NK-92 (cell line): ENCODE results near the gene CHTF8.
"Not testable (repeated sequence)": the region's sequence is repeated elsewhere in the genome, so short reads cannot be mapped to it uniquely, and the experiment has no call there.

Source experiments
- DNase-seq: peaks from one replicate; lab custom pipeline; 2025; ENCODE audit not compliant: unreplicated experiment; lab: John Stamatoyannopoulos, UW

CHTF8 gene, protein sequence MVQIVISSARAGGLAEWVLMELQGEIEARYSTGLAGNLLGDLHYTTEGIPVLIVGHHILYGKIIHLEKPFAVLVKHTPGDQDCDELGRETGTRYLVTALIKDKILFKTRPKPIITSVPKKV

DNA sequence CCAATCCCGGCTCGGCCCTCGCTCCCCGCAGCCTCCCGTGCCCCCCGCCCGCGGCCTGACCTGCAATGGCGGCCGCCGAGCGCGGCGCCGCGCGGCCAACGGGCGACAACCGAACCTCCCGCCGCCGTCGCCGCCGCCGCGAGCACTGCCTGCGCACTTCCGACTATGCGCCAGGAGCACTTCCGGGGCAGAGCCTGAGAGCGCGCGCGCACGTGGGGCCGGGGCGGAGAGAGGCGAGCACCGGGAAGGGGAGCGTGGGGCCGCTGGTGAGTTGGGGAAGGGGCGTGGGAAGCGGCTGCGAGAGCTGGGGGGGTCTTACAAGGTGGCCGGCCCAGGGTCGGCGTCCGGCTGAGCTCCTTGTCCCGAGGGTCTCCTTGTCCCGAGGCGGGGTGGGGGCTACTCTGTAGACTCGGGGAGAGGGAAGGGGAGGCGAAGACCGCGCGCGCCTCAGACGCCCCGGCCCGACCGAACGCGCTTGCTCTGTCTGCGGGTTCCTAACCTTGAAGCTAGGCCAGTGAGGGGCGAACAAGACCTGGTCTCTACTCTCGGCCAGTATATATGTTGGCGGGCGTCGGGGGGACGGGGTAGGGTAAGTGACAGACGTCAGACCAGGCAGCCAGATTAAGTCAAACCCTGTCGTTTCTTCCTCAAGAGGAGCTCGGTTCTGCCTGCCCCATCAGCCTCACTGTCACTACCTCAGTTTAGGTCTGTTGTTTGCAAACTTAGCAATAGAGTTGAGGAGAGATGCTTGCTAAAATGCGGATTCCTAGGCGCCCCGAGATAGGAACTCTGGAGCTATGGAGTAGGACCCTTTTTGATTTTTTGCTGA is at the start of gene CHTF8, which contains the start of gene UTP4:
Gene CHTF8, minus strand, starts transcription at position 165 of the 829 bp plus-strand sequence. CDS start 11,130 bp downstream, outside the sequence.
Gene UTP4, plus strand, starts transcription at position 226 of the 829 bp plus-strand sequence. CDS start 811 bp downstream, outside the sequence.
- DNase-seq = no peak

DNA sequence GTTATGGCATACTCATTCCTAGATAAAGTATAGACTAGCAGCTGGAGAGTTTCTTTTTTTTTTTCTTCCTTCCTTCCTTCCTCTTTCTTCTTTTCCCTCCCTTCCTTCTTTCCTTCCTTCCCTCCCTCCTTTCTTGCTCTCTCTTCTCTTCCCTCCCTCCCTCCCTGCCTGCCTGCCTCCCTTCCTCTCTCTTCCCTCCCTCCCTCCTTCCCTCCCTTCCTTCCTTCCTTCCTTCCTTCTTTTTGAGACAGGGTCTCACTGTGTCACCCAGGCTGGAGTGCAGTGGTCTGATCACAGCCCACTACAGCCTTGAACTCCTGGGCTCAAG is 47.6 kb upstream of the CHTF8 start:
- DNase-seq = no peak

DNA sequence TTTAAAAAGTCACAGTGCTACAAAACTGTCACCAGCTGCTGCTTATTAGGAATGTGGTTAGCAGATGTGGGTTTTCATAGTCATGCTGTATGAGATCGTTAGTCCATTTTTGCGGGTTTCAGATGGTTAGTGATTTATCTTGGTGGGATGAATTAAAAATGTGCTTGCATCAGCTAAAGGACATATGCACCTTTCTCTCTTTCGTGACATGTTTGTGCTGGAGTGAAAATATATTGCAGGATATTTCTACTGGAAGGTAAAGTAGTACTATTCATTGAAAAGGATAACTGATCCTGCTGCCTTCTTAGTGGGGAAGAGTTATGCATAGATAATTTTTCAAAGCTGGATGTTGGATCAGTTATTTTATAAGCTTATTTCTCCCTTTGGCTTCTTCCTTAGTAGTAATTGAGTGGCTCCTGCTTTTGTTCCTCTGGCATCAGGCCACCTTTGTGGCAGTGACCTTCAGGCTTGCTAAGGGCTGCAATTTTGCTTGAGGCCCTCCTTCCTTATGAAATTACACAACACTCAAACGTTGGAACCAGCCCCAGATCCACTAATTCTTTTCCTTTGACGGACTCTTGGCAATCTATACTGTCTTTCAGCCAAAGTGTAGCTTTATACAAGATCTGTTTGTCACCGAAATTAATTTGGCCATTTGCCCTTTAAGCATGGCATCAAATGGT is 47.1 kb upstream of the CHTF8 start:
- no peak for DNase-seq

DNA sequence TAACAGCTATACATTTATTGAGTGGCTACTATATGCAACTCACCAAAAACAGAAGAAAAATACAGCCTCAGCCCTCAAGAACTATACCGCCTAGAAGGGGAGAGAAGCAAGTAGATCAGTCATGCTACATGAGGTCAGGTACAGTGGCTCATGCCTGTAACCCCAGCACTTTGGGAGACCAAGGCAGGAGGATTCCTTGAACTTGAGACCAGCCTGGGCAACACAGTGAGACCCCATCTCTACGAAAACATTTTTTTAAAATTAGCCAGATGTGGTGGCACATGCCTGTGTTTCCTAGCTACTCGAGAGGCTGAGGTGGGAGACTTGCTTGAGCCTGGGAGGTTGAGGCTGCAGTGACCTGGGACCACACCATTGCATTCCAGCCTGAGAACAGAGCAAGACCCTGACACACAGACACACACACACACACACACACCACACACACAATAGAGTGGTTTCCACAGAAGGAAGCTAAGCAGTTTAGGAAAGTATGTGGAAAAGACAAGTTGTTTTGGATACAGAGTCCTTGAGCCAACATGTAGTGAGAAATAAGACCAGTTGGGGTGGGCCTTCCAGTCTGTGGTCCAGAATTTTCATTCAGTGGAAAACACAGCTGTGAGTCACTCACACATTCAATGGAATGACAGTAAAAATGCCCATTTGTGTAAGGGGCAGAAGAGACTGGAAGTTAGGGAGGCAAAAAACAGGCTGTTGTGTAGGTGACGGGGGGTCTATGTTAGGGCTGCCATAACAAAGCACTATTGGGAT is 43.8 kb upstream of the CHTF8 start:
- DNase-seq = no peak

DNA sequence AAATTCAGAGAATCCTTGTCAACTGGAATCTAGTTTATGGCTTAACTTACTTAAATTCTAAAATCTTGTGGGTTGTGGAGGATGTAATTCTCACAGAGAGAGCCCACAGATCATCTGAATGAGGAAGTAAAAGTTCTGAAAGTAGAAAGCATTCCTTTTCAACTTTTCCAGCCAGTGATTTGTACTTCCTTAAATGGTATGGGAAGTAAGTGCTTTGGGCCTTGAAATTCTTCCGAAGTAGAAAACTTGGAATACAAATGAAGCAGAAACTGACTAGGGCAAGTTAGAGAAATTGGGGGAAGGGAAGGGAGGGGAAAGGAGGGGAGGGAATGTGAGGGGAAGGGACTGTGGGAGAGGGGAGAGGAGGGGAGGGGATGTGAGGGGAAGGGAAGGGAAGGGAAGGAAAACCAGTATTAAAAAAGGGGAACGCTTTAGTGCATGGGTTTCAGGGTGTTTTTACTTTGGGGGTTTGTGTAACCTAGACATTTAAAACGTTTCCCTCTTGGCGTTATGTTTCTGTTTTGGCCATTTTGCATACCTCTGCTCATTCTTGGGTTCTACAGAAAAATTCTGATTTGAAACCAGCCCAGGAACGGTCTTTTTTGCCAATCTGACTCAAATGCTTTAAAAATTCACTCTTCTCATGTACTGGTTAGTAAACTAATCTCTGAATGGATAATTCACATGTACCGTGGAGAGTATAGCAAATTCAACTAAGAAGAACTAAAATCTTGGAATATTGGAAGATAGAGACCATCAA is 39.1 kb upstream of the CHTF8 start:
- DNase-seq = no peak

DNA sequence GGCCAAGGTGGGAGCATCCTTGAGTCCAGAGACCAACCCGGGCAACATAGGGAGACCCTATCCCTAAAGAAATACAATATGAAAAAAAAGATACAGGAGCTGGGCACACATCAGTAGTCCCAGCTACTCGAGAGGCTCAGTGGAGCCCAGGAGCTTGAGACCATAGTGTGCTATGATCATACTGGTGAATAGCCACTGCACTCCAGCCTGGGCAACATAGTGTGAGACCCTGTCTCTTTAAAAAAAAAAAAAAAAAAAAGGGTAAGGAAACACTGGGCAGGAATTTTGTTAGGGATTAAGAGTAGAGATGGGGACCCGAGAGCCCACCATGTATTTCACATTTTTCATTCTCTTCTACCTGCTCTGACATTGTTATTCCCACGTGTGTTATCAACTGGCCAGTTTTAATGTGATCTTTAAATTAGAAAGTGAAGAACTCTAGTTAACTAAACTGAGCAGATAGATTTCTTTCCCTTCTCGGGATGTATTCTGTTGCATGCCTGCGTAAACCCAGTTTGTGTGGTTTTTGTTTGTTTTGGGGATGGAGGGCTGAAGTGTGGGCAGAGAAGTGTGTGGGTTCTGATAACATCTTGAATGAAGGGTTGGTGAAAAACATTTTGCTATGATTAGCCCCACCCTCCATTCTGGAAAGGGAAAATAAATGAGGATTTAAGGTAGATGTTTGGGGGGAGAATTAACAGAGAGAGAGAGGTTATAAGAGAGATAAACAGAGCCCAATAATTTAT is 37.4 kb upstream of the CHTF8 start:
- DNase-seq = no peak

DNA sequence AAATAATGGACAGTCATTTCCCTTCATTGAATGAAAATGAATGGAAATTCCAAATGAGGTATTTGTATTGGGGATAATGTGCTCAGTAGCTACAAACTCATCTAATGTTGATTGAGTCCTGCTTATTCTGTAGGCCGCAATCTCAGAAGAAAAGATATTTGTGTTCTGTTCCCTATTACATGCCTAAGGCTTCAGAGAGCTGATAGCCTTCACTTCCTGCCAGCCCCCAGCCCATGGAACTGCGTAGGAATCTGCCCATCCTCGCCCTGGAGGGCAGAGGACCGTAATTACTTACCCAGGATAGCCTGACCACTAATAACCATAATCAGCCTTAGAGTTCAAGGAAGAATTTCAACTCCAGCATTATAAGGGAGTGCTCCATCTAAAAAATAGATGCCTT is 36.7 kb upstream of the CHTF8 start:
- DNase-seq = no peak

DNA sequence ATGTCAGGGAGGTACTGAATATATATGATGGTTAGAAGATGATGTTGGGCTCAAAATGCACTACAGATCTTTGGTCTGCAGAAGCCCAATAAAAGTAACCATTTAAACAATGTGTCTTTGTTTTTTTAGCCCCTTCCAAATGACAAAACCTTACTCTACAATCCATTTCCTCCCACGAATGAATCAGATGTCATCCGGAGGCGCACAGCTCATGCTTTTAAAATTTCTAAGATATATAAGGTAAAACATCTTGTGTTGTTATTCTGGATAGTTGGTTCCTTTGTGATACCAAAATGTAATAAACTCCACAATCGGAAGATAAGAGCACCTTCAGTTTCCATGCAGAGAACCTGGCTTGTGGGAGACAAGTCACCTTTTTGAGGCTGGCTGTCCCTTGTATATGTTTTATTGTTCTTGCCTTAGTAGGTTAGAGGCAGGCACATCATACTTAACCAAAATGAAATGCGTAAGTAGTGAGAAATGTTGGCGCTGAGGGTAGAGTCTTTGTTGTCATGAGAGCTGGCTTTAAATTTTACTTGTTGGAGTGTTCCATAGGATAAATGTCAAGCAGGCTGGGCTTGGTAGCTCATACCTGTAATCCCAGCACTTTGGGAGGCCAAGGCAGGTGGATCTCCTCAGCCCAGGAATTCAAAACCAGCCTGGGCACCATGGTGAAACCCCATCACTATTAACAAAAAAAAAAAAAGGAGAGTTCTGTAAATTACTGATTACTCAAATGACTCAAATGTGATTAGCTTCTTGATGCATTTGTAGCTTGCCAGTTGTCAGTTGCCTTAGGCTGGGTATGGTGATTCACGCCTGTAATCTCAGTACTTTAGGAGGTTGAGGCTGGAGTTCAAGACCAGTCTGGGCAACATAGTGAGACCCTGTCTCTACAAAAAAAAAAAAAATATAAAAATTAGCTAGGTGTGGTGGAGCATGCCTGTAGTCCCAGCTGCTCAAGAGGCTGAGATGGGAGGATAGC is 34.9 kb upstream of the CHTF8 start:
- no peak for DNase-seq

DNA sequence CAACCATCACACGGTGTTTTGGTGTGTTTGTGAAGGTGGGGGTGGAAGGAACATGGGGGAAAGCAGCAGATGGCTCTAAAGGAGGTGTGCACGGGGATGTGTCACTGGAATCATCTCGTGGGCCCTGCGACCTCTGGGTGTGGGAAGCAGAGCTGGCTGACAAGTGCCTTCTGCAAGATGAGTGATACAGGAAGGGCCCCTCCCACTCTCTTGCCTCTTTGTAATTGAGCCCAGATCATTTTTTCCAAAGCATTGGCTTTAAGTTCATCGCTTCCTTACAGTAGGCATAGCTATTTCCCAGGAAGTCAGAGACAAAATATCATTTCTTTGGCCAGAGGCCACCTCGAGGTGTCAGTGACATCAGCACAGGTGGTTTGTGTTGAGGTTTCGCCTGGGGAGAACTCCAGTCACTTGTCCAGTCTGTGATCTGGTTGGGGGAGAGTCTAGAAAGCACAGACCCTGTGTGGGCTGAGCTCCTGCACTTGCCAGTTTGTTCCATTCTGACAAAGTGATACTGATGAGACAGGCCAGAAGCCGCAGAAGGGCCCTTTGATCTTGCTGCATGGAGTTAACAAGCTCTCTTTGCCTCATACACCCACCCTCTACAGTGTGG is 33.9 kb upstream of the CHTF8 start:
- no peak for DNase-seq

DNA sequence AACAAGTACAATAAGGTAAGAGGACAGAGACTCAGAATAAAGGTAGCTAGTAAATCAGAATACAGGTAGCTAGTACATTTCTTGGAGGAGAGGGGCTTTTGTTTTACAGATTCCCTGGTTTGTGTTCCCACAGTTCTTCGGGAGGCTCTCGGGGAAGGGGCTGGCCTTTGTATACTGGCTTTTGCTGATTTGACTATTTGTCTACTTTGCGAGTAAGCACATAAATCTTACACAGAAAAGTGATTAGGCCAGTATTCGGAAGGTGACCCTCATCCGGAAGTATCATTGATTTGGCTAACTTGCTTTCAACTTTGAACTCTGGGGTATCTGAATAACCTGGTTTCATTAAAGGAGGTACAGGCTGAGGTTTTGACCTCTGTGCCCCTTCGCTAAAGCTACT is 33.2 kb upstream of the CHTF8 start:
- no peak for DNase-seq

DNA sequence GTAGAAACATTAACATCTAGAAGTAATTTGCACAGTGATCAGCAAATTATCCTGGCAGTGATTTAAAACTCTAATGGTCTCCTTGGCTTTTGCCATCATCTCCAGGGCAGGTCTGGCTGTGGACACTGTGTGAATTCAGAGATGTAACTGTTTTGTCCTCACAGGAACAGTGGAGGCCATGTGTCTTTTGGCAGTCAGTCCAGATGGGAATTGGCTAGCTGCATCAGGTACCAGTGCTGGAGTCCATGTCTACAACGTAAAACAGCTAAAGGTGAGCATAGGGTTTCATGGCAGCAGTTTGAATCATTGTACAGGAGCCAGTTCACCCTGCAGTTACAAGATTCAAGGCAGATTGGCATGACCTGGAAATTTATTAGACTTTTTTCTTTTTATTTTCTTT is 27.8 kb upstream of the CHTF8 start:
- DNase-seq = no peak

DNA sequence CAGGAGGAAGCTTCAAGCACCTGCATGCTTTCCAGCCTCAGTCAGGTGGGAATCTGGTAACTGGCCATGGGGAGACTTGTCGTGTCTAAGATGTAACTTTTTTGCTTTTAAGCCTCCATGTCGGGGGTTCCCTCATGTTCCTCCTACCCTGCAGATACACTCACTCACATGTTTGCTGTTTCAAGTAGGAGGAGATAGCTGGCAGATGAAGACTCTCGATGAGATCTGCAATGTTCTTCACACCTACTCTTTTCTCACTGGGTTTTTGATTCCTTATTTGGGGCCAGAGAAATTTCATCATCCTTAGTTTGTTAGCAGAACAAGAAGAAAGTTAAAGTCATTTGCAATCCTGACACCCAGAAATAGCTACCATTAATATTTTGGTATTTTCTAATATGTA is 24.8 kb upstream of the CHTF8 start:
- DNase-seq = no peak

DNA sequence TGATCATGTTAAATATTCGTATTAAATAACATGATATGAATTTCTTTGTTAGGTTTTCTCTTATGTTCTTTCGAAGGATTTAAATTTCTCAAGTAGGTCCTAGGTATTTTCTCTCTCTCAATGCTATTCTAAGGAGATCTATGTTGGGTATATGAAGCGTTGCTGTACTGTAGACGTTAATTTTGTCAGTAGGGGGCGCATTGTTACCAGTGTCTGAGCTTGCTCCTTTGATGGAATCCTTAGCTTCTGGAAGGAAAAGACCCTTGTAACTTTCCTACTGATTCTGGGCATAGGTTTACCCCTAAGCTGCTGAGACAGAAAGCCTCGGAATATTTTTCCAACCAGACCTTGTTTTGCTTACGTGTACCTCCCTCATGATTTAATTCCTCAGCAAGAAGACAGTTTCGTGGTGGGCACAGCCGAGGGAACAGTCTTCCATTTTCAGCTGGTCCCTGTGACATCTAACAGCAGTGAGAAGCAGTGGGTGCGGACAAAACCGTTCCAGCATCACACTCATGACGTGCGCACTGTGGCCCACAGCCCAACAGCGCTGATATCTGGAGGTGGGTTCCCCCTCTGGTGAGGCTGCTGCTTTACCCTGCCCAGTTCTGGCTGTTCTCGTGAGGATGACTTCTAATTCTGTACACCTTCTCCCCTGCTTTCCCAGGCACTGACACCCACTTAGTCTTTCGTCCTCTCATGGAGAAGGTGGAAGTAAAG is 17.9 kb upstream of the CHTF8 start:
- DNase-seq = no peak

DNA sequence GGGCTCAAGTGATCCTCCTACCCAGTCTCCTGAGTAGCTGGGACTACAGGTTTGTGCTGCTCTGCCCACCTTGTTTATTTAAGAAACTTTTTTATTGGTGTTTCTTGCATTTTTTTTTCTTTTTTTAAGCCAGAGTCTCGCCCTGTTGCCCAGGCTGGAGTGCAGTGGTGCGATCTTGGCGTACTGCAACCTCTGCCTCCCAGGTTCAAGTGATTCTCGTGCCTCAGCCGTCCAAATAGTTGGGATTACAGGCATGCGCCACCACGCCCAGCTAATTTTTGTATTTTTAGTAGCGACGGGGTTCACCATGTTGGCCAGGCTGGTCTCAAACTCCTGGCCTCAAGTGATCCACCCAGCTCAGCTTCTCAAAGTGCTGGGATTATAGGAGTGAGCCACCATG is 17.2 kb upstream of the CHTF8 start:
- not testable (repeated sequence) for DNase-seq

DNA sequence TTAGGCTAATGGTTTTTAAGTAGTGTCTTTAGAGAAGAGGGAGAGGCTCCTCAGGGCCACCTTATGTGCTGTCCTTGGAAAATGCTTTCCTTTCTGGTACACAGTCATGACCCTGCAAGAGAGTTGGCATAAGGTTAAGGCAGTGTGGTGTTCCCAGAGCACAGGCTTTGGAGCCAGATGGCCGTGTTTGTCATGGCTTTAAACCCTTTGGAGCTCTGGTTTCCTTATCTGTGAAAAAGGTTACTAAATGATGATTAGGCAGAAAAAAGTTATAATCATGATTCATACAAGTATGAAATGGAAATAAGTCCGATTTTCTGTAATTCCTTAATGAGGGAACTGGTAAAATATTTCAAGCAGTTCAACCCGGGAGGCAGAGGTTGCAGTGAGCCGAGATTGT is 13.3 kb upstream of the CHTF8 start:
- no peak for DNase-seq

DNA sequence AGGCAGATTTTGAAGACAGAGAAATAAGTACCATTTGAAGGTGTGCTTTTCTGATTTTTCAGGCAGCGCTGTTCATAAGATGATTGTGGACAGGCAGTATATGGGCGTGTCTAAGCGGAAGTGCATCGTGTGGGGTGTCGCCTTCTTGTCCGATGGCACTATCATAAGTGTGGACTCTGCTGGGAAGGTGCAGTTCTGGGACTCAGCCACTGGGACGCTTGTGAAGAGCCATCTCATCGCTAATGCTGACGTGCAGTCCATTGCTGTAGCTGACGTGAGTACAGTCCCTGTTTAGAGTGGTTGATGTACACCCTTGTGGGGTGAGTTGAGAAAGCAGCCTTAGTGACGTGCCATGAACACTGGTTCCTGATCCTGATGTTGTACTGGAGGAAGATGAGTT is 10.7 kb upstream of the CHTF8 start:
- no peak for DNase-seq

DNA sequence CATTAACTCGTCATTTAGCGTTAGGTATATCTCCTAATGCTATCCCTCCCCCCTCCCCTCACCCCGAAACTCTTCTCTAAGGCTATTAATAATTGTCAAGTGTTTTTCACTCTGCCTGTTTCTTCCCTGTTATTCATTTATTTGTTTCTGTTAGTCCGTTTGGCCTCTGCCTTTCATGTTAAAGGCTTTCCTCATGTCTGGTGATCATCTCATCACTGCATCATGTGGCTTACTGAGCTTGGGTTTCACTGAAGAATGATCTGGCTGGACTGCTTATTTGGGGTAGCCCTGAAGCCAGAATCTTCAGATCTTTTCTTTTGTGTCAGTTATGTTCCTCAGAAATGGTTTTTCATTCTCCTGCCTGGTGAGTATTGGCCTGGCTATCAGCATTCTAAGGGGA is 9.5 kb upstream of the CHTF8 start:
- DNase-seq = no peak

DNA sequence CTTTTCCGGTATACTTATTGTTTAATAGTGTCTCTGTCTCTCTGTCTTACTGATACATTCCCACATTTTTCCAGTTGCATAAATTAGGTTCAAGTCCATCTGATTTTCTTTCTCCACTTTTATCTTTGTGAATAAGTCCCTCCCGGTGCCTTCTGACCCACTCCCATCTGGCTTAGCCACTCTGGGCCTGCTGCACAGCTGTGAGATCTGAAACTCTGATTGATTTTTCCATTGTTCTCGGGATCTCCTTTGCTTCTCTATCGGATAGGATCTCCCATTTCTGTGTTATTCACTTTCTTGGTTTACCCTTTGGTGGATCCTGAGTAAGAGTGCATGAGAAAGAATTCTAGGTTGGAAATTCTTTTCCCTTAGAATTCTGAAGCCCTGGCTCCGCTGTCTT is 8.6 kb upstream of the CHTF8 start:
- no peak for DNase-seq
